Upper lobe of left lung (tissue), 4 donors: ENCODE results near the gene SRSF8.

Experiments used
- POLR2A ChIP-seq, 4 donors: fragments of 450-650 bp; IDR thresholded peaks; one replicate each; pipeline ENCODE4 v1.5.1; 2016 to 2017; ENCODE audit warnings: antibody characterized with exemption in 4 of 4, mild to moderate bottlenecking in 2 of 4
- TF ChIP-seq, protein P1 (sequence below), 6 experiments: fragments of 450-650 bp in 4 of 6; fragments of 200-600 bp in 2 of 6; sonication (generic) in 2 of 6; IDR thresholded peaks; one replicate each; pipeline ENCODE4 v1.5.1; 2016 to 2019; ENCODE audit warnings: antibody characterized with exemption in 6 of 6

DNA sequence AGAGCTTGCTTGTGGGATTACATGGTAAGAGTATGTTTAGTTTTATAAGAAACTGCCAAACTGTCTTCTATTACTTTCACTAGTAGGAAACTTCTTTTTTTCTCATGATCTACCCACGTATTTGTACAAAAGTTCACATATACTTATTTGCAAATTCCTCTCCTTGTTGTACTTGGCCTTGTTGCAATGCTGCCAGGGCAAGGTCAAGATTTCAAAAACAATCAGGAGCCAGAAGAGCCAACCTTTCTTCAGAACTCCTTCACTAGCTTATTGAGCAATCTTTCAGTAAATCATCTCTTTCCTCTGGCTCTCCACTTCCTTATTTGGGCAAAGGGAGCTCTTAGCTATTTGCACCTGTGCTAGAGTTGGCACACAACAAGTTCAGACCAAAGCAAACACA, 9.7 kb downstream of the SRSF8 start:
- TF ChIP-seq, protein P1, sequence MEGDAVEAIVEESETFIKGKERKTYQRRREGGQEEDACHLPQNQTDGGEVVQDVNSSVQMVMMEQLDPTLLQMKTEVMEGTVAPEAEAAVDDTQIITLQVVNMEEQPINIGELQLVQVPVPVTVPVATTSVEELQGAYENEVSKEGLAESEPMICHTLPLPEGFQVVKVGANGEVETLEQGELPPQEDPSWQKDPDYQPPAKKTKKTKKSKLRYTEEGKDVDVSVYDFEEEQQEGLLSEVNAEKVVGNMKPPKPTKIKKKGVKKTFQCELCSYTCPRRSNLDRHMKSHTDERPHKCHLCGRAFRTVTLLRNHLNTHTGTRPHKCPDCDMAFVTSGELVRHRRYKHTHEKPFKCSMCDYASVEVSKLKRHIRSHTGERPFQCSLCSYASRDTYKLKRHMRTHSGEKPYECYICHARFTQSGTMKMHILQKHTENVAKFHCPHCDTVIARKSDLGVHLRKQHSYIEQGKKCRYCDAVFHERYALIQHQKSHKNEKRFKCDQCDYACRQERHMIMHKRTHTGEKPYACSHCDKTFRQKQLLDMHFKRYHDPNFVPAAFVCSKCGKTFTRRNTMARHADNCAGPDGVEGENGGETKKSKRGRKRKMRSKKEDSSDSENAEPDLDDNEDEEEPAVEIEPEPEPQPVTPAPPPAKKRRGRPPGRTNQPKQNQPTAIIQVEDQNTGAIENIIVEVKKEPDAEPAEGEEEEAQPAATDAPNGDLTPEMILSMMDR (IDR thresholded peaks at IDR 0.05) = no peak
- TF ChIP-seq POLR2A (IDR thresholded peaks at IDR 0.05) = no peak
